ENCODE data around the gene ATAD3B. TPM values are rescaled to one million over a fixed set of nuclear protein-coding genes. Genes with fewer than 3 reads are reported as not detected.

Gene ATAD3B
- total and polyA plus RNA-seq, 2 donors (not counting 3 experiments of a cell fraction or from before 2014, with no cell fraction given), result 20.5 to 48.2 TPM

DNA sequence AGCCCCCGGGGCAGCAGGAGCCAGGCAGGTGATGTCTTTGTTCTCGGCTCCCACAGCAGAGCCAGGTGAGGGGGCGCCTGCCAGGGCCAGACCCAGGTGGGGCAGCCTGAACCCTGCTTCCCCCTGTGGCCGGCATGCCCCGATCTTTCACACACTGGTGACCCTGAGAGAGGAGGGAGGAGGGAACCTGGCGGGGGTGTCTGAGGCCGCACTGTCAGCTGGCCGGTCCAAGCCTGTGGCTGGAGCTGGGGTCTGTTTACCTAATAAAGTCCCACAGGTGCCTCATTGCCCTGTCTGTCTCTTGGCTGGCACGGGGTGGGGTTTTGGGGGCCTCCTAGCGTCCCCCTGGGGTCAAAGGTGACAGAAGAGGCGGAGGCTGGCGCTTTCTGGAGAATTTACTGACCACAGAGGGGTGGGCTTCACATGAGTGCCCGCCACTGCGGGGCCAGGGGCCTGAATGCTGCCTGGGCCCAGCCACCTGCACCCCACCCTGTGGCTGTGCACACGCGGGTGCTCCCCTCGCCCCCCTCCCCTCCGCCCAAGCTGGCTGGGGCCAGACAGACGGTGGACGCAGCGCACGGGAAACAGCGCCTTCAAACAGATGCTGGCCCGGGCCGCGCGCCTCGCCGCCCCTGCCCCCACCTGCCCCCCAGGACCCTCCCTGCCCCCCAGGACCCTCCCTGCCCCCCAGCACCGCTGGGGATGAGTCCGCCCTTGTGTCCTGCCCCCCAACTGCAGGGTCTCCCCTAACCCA is 63.0 kb downstream of the ATAD3B start:
- Histone ChIP-seq H3K27me3 (ENCODE audit: control insufficient read depth in 2 of 2, insufficient read depth in 2 of 2, low read length in 2 of 2) (no peaks in the 10 kb centered on the region), H3K79me2 (ENCODE audit: control insufficient read depth, insufficient read depth, low read length) (peaks cover 7% of the 10 kb centered on the region), H2AFZ (ENCODE audit: low read depth, low read length) (no peak overlapping the region), H3K9me1 (replicated peaks; ENCODE audit: control insufficient read depth, extremely low read depth, insufficient read depth, low read length) (no peaks in the 10 kb centered on the region), H3K4me1 (ENCODE audit: control insufficient read depth, extremely low read depth, insufficient read depth, low read length) (no peaks in the 10 kb centered on the region), H3K27ac (ENCODE audit: insufficient read depth, low read depth, low read length) (no peak overlapping the region), H3K36me3 (ENCODE audit: control insufficient read depth in 2 of 2, extremely low read depth in 1 of 2, insufficient read depth in 2 of 2, low read length in 2 of 2) (peaks cover 0 to 7% of the 10 kb centered on the region in 2 experiments), H4K20me1 (replicated peaks; ENCODE audit: control insufficient read depth, extremely low read depth, insufficient read depth, low read length) (no peaks in the 10 kb centered on the region), H3K9me3 (replicated peaks; ENCODE audit: control insufficient read depth, insufficient read depth, low read length) (no peaks in the 10 kb centered on the region), H3K4me3 (replicated peaks in 1 of 3; ENCODE audit: insufficient read depth in 1 of 3, low read depth in 1 of 3, low read length in 3 of 3) (no peak overlapping the region), H3K9ac (replicated peaks; ENCODE audit: extremely low read depth, insufficient read depth, low read length) (no peak overlapping the region), H3K4me2 (ENCODE audit: insufficient read depth, low read length) (no peak overlapping the region)
- no peak for FAIRE-seq
- TF ChIP-seq FOS (IDR thresholded peaks at IDR 0.05; ENCODE audit: borderline replicate concordance, insufficient read depth, low read length), result no peak
- TF ChIP-seq, protein P1, sequence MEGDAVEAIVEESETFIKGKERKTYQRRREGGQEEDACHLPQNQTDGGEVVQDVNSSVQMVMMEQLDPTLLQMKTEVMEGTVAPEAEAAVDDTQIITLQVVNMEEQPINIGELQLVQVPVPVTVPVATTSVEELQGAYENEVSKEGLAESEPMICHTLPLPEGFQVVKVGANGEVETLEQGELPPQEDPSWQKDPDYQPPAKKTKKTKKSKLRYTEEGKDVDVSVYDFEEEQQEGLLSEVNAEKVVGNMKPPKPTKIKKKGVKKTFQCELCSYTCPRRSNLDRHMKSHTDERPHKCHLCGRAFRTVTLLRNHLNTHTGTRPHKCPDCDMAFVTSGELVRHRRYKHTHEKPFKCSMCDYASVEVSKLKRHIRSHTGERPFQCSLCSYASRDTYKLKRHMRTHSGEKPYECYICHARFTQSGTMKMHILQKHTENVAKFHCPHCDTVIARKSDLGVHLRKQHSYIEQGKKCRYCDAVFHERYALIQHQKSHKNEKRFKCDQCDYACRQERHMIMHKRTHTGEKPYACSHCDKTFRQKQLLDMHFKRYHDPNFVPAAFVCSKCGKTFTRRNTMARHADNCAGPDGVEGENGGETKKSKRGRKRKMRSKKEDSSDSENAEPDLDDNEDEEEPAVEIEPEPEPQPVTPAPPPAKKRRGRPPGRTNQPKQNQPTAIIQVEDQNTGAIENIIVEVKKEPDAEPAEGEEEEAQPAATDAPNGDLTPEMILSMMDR (IDR thresholded peaks at IDR 0.05; ENCODE audit: extremely low read depth in 1 of 2, insufficient read depth in 1 of 2, low read depth in 1 of 2, low read length in 2 of 2), result no peak
- no peak for TF ChIP-seq POLR2AphosphoS5 (IDR thresholded peaks at IDR 0.05; ENCODE audit: insufficient read depth, low read depth, low read length)
- TF ChIP-seq JUN (IDR thresholded peaks at IDR 0.05; ENCODE audit: borderline replicate concordance, insufficient read depth, insufficient read length, low read depth), result no peak
- TF ChIP-seq POLR2A (IDR thresholded peaks at IDR 0.05; ENCODE audit: low read depth, low read length), result no peak
- no peak for TF ChIP-seq MYC (IDR thresholded peaks at IDR 0.05; ENCODE audit: low read depth, low read length)
- TF ChIP-seq GATA2 (IDR thresholded peaks at IDR 0.05; ENCODE audit: insufficient read depth, insufficient read length, low read depth, low read length), result no peak
- no peak for TF ChIP-seq EZH2 (IDR thresholded peaks at IDR 0.05; ENCODE audit: borderline replicate concordance, low read depth, low read length, severe bottlenecking)
- TF ChIP-seq, protein P2, sequence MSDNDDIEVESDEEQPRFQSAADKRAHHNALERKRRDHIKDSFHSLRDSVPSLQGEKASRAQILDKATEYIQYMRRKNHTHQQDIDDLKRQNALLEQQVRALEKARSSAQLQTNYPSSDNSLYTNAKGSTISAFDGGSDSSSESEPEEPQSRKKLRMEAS (IDR thresholded peaks at IDR 0.05; ENCODE audit: insufficient read depth, insufficient read length), result no peak
- no peak for DNase-seq (ENCODE audit: low read depth, low spot score)
- POLR2A ChIA-PET, result no interaction called here
- intact Hi-C loops (cut with micrococcal nuclease) (no loop called here), dilution Hi-C loops (cut with MboI; ENCODE audit: extremely low pct_ligation_motif_present, low sequenced_read_pairs) (no loop called here)
- BruUV-seq (replicated peaks), result no TSS peak
- CTCF ChIA-PET, result no interaction called here
